Astrocyte of the cerebellum (primary cell): ENCODE measurements around the gene PARVG.
"Not testable (repeated sequence)": the region's sequence is repeated elsewhere in the genome, so short reads cannot be mapped to it uniquely, and the experiment has no call there.

Experiments used
- DNase-seq: peaks from one replicate; pipeline ENCODE4 v3.0.0-alpha.2; 2011; ENCODE audit warnings: low read depth
- H3K4me3 ChIP-seq: 2 replicates; pipeline ENCODE4 v1.5.1; 2011; ENCODE audit warnings: mild to moderate bottlenecking, low read depth, low read length, moderate library complexity
- CTCF ChIP-seq: IDR thresholded peaks from 2 replicates; pipeline ENCODE4 v1.5.1; 2012; ENCODE audit warnings: low read length, low read depth, moderate library complexity, mild to moderate bottlenecking; ENCODE audit errors: missing control alignments
- in situ Hi-C: cut with HindIII; loops from 2 replicates; pipeline ENCODE4 v1.10.0; 2017; ENCODE audit warnings: low sequenced_read_pairs

Gene PARVG

GRCh38 chr22:44237290-44237689 is 56.6 kb downstream of the PARVG start:
- in situ Hi-C loops, result no loop called here
- no peak for TF ChIP-seq CTCF
- H3K4me3 ChIP-seq, result no peak overlapping the region
- DNase-seq, result no peak

GRCh38 chr22:44241121-44241520 is 60.4 kb downstream of the PARVG start:
- in situ Hi-C loops, DNase-seq, H3K4me3 ChIP-seq: not testable (repeated sequence)

- TF ChIP-seq CTCF, result no peak
- H3K4me3 ChIP-seq, result no peak overlapping the region
- in situ Hi-C loops, result no loop called here
- DNase-seq, result no peak
Observed at GRCh38 chr22:44242946-44243724, 62.4 kb downstream of the PARVG start.

GRCh38 chr22:44243761-44244160 is 63.0 kb downstream of the PARVG start:
- no peak for TF ChIP-seq CTCF
- no peak for DNase-seq
- in situ Hi-C loops, result no loop called here
- no peak overlapping the region for H3K4me3 ChIP-seq

- H3K4me3 ChIP-seq, result no peak overlapping the region
- no peak for TF ChIP-seq CTCF
- DNase-seq, result no peak
- in situ Hi-C loops, result no loop called here
Observed at GRCh38 chr22:44244265-44244822, 63.6 kb downstream of the PARVG start.

- no peak overlapping the region for H3K4me3 ChIP-seq
- in situ Hi-C loops, result no loop called here
- no peak for DNase-seq
- no peak for TF ChIP-seq CTCF
Observed at GRCh38 chr22:44245438-44245837, 64.7 kb downstream of the PARVG start.

GRCh38 chr22:44245867-44246266 is 65.1 kb downstream of the PARVG start:
- H3K4me3 ChIP-seq, result no peak overlapping the region
- no peak for DNase-seq
- in situ Hi-C loops, result no loop called here
- TF ChIP-seq CTCF, result no peak
